ENCODE results near the gene RAB40A. TPM values are rescaled to one million over a fixed set of nuclear protein-coding genes. Genes with fewer than 3 reads are reported as not detected.
A peak's percentile ranks its signal among the peaks of the same experiment; 100 is the strongest.

RAB40A gene
- polyA plus RNA-seq = not detected

- no peak within 1 kb of the TSS for H3K4me3 Mint-ChIP-seq
- peaks cover 3% of the 10 kb centered on the region for H3K27me3 Mint-ChIP-seq
These were observed at the start of gene RAB40A for GRCh38 chrX:103519389-103519788. Gene RAB40A, minus strand, starts transcription at chrX:103519489. Its CDS starts 18,733 bp downstream, at chrX:103500756.

GRCh38 chrX:103565752-103566151, 46.5 kb upstream of the RAB40A start:
- Mint-ChIP-seq H3K27me3 (peaks cover 2% of the 10 kb centered on the region), H3K36me3 (no peaks in the 10 kb centered on the region), H3K27ac (no peak overlapping the region), H3K4me1 (peaks cover 0 to 3% (median 3%) of the 10 kb centered on the region in 3 donors), H3K4me3 (no peak overlapping the region), H3K9me3 (peaks cover 0 to 2% (median 0%) of the 10 kb centered on the region in 3 donors)

More at GRCh38 chrX:103519389-103519788, at the start of gene RAB40A:
- Mint-ChIP-seq H3K4me1 (no peaks in the 10 kb centered on the region), H3K9me3 (no peaks in the 10 kb centered on the region), H3K36me3 (no peaks in the 10 kb centered on the region), H3K27ac (no peak within 1 kb of the TSS)

GRCh38 chrX:103565197-103565596, 45.9 kb upstream of the RAB40A start:
- no peak overlapping the region for H3K4me3 Mint-ChIP-seq
- H3K4me1 Mint-ChIP-seq = peaks cover 0 to 3% (median 3%) of the 10 kb centered on the region in 3 donors
- H3K9me3 Mint-ChIP-seq = peaks cover 0 to 2% (median 0%) of the 10 kb centered on the region in 3 donors
- no peak overlapping the region for H3K27ac Mint-ChIP-seq
- H3K36me3 Mint-ChIP-seq = no peaks in the 10 kb centered on the region
- peaks cover 2% of the 10 kb centered on the region for H3K27me3 Mint-ChIP-seq

- Mint-ChIP-seq H3K9me3 (peaks cover 0 to 2% (median 0%) of the 10 kb centered on the region in 3 donors), H3K36me3 (no peaks in the 10 kb centered on the region), H3K4me3 (no peak overlapping the region), H3K27me3 (peaks cover 2% of the 10 kb centered on the region), H3K27ac (no peak overlapping the region), H3K4me1 (peaks cover 0 to 3% (median 3%) of the 10 kb centered on the region in 3 donors)
These were observed 43.5 kb upstream of the RAB40A start for GRCh38 chrX:103562801-103563200.

- Mint-ChIP-seq H3K9me3 (peaks cover 0 to 2% (median 0%) of the 10 kb centered on the region in 3 donors), H3K27me3 (peaks cover 5% of the 10 kb centered on the region), H3K36me3 (no peaks in the 10 kb centered on the region), H3K27ac (no peak overlapping the region), H3K4me1 (peaks cover 1 to 7% (median 2%) of the 10 kb centered on the region in 3 donors), H3K4me3 (no peak overlapping the region)
These were observed 41.0 kb upstream of the RAB40A start for GRCh38 chrX:103560256-103560655.

GRCh38 chrX:103556963-103557612, 37.8 kb upstream of the RAB40A start:
- Mint-ChIP-seq H3K36me3 (no peaks in the 10 kb centered on the region), H3K9me3 (no peaks in the 10 kb centered on the region), H3K27me3 (peaks cover 10% of the 10 kb centered on the region), H3K4me1 (peaks cover 5 to 8% (median 7%) of the 10 kb centered on the region in 3 donors), H3K4me3 (no peak overlapping the region), H3K27ac (no peak overlapping the region)

GRCh38 chrX:103554687-103555424, 35.6 kb upstream of the RAB40A start:
- peaks cover 5 to 8% (median 7%) of the 10 kb centered on the region in 3 donors for H3K4me1 Mint-ChIP-seq
- H3K27ac Mint-ChIP-seq = peak overlapping the region; percentile 54 to 99 (median 88)
- H3K9me3 Mint-ChIP-seq = no peaks in the 10 kb centered on the region
- H3K27me3 Mint-ChIP-seq = peaks cover 10% of the 10 kb centered on the region
- H3K4me3 Mint-ChIP-seq = peak overlapping the region; percentile 84 to 98 (median 92)
- no peaks in the 10 kb centered on the region for H3K36me3 Mint-ChIP-seq

- Mint-ChIP-seq H3K4me1 (peaks cover 5 to 8% (median 7%) of the 10 kb centered on the region in 3 donors), H3K36me3 (no peaks in the 10 kb centered on the region), H3K4me3 (no peak overlapping the region), H3K27me3 (peaks cover 9% of the 10 kb centered on the region), H3K27ac (no peak overlapping the region), H3K9me3 (no peaks in the 10 kb centered on the region)
These were observed 32.9 kb upstream of the RAB40A start for GRCh38 chrX:103552236-103552635.

GRCh38 chrX:103550415-103551051, 31.2 kb upstream of the RAB40A start:
- no peak overlapping the region for H3K27ac Mint-ChIP-seq
- peaks cover 4 to 6% (median 5%) of the 10 kb centered on the region in 3 donors for H3K4me1 Mint-ChIP-seq
- peaks cover 7% of the 10 kb centered on the region for H3K27me3 Mint-ChIP-seq
- H3K9me3 Mint-ChIP-seq = no peaks in the 10 kb centered on the region
- H3K4me3 Mint-ChIP-seq = no peak overlapping the region
- H3K36me3 Mint-ChIP-seq = peaks cover 1% of the 10 kb centered on the region

- H3K27me3 Mint-ChIP-seq = peaks cover 7% of the 10 kb centered on the region
- H3K36me3 Mint-ChIP-seq = peaks cover 1% of the 10 kb centered on the region
- H3K27ac Mint-ChIP-seq = no peak overlapping the region
- no peak overlapping the region for H3K4me3 Mint-ChIP-seq
- no peaks in the 10 kb centered on the region for H3K9me3 Mint-ChIP-seq
- peaks cover 4 to 6% (median 5%) of the 10 kb centered on the region in 3 donors for H3K4me1 Mint-ChIP-seq
These were observed 30.6 kb upstream of the RAB40A start for GRCh38 chrX:103549916-103550315.

- no peaks in the 10 kb centered on the region for H3K27me3 Mint-ChIP-seq
- no peak overlapping the region for H3K4me3 Mint-ChIP-seq
- H3K9me3 Mint-ChIP-seq = no peaks in the 10 kb centered on the region
- no peaks in the 10 kb centered on the region for H3K4me1 Mint-ChIP-seq
- no peaks in the 10 kb centered on the region for H3K36me3 Mint-ChIP-seq
- no peak overlapping the region for H3K27ac Mint-ChIP-seq
These were observed 20.9 kb upstream of the RAB40A start for GRCh38 chrX:103540145-103540544.

- Mint-ChIP-seq H3K4me1 (no peaks in the 10 kb centered on the region), H3K36me3 (no peaks in the 10 kb centered on the region), H3K27ac (no peak overlapping the region), H3K4me3 (no peak overlapping the region), H3K9me3 (no peaks in the 10 kb centered on the region), H3K27me3 (no peaks in the 10 kb centered on the region)
These were observed 20.4 kb upstream of the RAB40A start for GRCh38 chrX:103539695-103540094.

GRCh38 chrX:103538728-103539127, 19.4 kb upstream of the RAB40A start:
- H3K27ac Mint-ChIP-seq = no peak overlapping the region
- peaks cover 1% of the 10 kb centered on the region for H3K27me3 Mint-ChIP-seq
- H3K9me3 Mint-ChIP-seq = no peaks in the 10 kb centered on the region

GRCh38 chrX:103537871-103538387, 18.6 kb upstream of the RAB40A start:
- peaks cover 0 to 4% (median 3%) of the 10 kb centered on the region in 3 donors for H3K4me1 Mint-ChIP-seq
- no peaks in the 10 kb centered on the region for H3K36me3 Mint-ChIP-seq
- H3K4me3 Mint-ChIP-seq = no peak overlapping the region
- H3K27ac Mint-ChIP-seq = no peak overlapping the region
- H3K9me3 Mint-ChIP-seq = no peaks in the 10 kb centered on the region
- peaks cover 4% of the 10 kb centered on the region for H3K27me3 Mint-ChIP-seq

More at GRCh38 chrX:103538728-103539127, 19.4 kb upstream of the RAB40A start:
- Mint-ChIP-seq H3K36me3 (no peaks in the 10 kb centered on the region), H3K4me1 (peaks cover 0 to under 1% (median under 1%) of the 10 kb centered on the region in 3 donors), H3K4me3 (no peak overlapping the region)

GRCh38 chrX:103536732-103537131, 17.4 kb upstream of the RAB40A start:
- Mint-ChIP-seq H3K27ac (no peak overlapping the region), H3K4me1 (peaks cover 0 to 4% (median 3%) of the 10 kb centered on the region in 3 donors), H3K36me3 (no peaks in the 10 kb centered on the region), H3K4me3 (no peak overlapping the region), H3K27me3 (peaks cover 8% of the 10 kb centered on the region), H3K9me3 (no peaks in the 10 kb centered on the region)
